ENCODE measurements around the gene APBA2. TPM values are rescaled to one million over a fixed set of nuclear protein-coding genes. Genes with fewer than 3 reads are reported as not detected.

The APBA2 gene
- total RNA-seq, 1 experiment from 2014 or later: not detected

DNA sequence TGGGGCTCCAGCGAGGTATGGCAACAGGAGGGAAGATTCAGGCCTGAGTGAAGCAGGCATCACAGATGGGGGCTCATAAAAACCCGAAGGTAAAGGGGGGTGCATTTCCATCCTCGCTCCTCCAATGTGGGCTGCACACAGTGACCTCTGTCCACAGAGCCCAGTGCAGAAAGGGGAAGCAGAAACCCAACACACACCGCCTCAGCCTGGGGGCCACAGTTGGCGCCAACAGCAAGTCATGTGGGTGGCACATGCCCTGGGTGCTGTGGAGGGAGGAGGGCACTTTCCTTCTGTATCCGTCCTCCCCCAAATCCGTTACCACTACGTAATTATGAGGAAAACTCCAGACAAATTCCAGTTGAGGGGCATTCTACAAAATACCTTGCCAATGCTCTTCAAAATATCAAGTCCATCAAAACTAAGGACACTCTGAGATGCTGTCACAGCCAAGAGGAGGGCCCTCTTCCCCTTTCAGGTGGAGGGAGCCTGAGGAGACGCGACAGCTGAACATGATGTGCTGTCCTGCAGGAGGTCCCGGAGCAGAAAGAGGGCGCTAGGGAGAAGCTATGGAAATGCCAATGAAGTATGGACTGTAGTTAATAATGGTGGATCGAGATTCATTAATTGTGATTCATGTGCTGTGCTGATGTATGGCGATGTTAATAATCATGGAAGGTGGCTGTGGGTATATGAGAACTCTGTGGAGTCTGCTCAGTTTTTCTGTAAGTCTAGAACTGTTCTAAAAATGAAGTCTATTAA, 16.4 kb downstream of the APBA2 start:
- Histone ChIP-seq H3K27ac (ENCODE audit: low read length) (no peak overlapping the region), H3K4me3 (ENCODE audit: low read length) (no peak overlapping the region), H3K79me2 (ENCODE audit: low read length) (no peaks in the 10 kb centered on the region), H4K20me1 (ENCODE audit: insufficient read depth, low read depth, low read length) (no peaks in the 10 kb centered on the region), H3K9me2 (replicated peaks; ENCODE audit: insufficient read depth, low read length) (no peaks in the 10 kb centered on the region), H3K27me3 (ENCODE audit: low read length) (no peaks in the 10 kb centered on the region), H3K36me3 (ENCODE audit: insufficient read depth, low read length) (no peaks in the 10 kb centered on the region), H3K9ac (ENCODE audit: low read length) (no peak overlapping the region), H2AFZ (ENCODE audit: low read length) (no peak overlapping the region), H3K4me1 (ENCODE audit: low read length) (no peaks in the 10 kb centered on the region), H3K9me3 (ENCODE audit: low read length) (no peaks in the 10 kb centered on the region), H3K4me2 (ENCODE audit: low read depth, low read length, poor library complexity, severe bottlenecking) (no peak overlapping the region)
- DNase-seq: no peak

DNA sequence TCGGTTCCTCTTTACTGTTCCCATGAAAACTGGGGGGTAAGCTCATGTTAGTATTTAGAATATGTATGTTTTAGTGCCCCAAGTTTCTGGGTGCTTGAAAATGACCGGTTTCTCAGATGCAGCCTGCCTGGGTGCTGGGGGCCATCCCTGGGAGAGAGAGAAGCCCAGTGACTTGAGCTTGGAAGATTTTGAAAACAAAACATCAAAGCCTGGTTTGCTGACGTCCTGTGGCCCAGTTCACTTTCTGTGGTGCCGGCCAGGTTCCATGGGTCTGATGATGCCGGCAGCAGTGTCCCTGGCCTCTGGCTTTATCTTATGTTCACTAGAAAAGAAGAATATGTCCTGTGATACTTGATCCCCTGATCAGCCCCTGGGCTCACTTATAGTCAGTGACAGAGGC, 17.1 kb downstream of the APBA2 start:
- Histone ChIP-seq H2AFZ (ENCODE audit: low read length) (no peak overlapping the region), H3K4me3 (ENCODE audit: low read length) (no peak overlapping the region), H3K4me2 (ENCODE audit: low read depth, low read length, poor library complexity, severe bottlenecking) (no peak overlapping the region), H3K27me3 (ENCODE audit: low read length) (no peaks in the 10 kb centered on the region), H3K9me3 (ENCODE audit: low read length) (no peaks in the 10 kb centered on the region), H4K20me1 (ENCODE audit: insufficient read depth, low read depth, low read length) (no peaks in the 10 kb centered on the region), H3K9ac (ENCODE audit: low read length) (no peak overlapping the region), H3K36me3 (ENCODE audit: insufficient read depth, low read length) (no peaks in the 10 kb centered on the region), H3K27ac (ENCODE audit: low read length) (no peak overlapping the region), H3K79me2 (ENCODE audit: low read length) (no peaks in the 10 kb centered on the region), H3K9me2 (replicated peaks; ENCODE audit: insufficient read depth, low read length) (no peaks in the 10 kb centered on the region), H3K4me1 (ENCODE audit: low read length) (no peaks in the 10 kb centered on the region)
- no peak for DNase-seq

DNA sequence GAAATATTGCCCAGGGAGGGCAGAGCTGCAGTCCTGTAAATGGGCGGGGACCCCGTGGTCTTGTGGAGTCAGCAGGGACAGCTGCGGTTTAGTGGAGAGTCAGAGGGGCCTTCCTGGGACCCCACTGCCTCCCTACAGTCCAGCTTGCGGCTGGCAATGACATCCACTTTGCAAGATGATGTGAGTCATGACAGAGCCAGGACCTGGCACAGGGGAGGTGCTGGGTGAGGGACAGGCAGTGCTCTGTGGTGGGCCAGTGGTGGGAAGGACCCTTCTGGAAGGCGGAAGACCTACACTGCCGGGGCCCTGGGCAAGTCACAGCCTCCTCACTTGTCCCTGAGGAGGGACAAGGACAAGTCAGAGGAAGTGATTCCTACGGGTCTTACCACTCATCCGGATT, 17.8 kb downstream of the APBA2 start:
- Histone ChIP-seq H3K79me2 (ENCODE audit: low read length) (no peaks in the 10 kb centered on the region), H3K27me3 (ENCODE audit: low read length) (no peaks in the 10 kb centered on the region), H3K4me1 (ENCODE audit: low read length) (no peaks in the 10 kb centered on the region), H3K36me3 (ENCODE audit: insufficient read depth, low read length) (no peaks in the 10 kb centered on the region), H3K9me3 (ENCODE audit: low read length) (no peaks in the 10 kb centered on the region), H3K4me2 (ENCODE audit: low read depth, low read length, poor library complexity, severe bottlenecking) (no peak overlapping the region), H4K20me1 (ENCODE audit: insufficient read depth, low read depth, low read length) (no peaks in the 10 kb centered on the region), H3K4me3 (ENCODE audit: low read length) (no peak overlapping the region), H3K27ac (ENCODE audit: low read length) (no peak overlapping the region), H3K9me2 (replicated peaks; ENCODE audit: insufficient read depth, low read length) (no peaks in the 10 kb centered on the region), H3K9ac (ENCODE audit: low read length) (no peak overlapping the region), H2AFZ (ENCODE audit: low read length) (no peak overlapping the region)
- DNase-seq: no peak

DNA sequence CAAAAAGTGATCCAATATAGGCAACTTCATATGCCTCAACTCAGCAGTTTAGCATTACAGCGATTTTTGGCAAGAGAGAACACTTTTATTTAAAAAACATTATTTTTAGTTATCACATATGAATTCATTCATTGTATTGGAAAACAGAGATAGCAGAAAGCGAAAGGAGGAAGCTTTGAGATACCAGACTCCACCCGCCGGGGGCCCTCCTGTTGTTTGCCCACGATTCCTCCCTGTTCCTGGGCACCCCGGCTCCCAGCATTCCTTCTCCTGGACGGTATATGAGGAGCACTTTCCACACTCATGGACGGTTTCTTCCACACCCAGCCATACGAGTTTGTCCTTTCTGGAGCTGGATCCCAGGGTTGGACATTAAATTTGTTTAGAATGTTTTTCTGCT, 18.2 kb downstream of the APBA2 start:
- no peaks in the 10 kb centered on the region for H3K4me1 ChIP-seq (ENCODE audit: low read length)
- H3K36me3 ChIP-seq (ENCODE audit: insufficient read depth, low read length): no peaks in the 10 kb centered on the region
- no peak for DNase-seq
- H3K9me3 ChIP-seq (ENCODE audit: low read length): no peaks in the 10 kb centered on the region
- H3K79me2 ChIP-seq (ENCODE audit: low read length): no peaks in the 10 kb centered on the region
- H4K20me1 ChIP-seq (ENCODE audit: insufficient read depth, low read depth, low read length): no peaks in the 10 kb centered on the region
- H3K9me2 ChIP-seq (replicated peaks; ENCODE audit: insufficient read depth, low read length): no peaks in the 10 kb centered on the region
- no peak overlapping the region for H3K4me3 ChIP-seq (ENCODE audit: low read length)
- H3K4me2 ChIP-seq (ENCODE audit: low read depth, low read length, poor library complexity, severe bottlenecking): no peak overlapping the region
- no peak overlapping the region for H3K9ac ChIP-seq (ENCODE audit: low read length)
- no peaks in the 10 kb centered on the region for H3K27me3 ChIP-seq (ENCODE audit: low read length)
- no peak overlapping the region for H2AFZ ChIP-seq (ENCODE audit: low read length)
- no peak overlapping the region for H3K27ac ChIP-seq (ENCODE audit: low read length)

DNA sequence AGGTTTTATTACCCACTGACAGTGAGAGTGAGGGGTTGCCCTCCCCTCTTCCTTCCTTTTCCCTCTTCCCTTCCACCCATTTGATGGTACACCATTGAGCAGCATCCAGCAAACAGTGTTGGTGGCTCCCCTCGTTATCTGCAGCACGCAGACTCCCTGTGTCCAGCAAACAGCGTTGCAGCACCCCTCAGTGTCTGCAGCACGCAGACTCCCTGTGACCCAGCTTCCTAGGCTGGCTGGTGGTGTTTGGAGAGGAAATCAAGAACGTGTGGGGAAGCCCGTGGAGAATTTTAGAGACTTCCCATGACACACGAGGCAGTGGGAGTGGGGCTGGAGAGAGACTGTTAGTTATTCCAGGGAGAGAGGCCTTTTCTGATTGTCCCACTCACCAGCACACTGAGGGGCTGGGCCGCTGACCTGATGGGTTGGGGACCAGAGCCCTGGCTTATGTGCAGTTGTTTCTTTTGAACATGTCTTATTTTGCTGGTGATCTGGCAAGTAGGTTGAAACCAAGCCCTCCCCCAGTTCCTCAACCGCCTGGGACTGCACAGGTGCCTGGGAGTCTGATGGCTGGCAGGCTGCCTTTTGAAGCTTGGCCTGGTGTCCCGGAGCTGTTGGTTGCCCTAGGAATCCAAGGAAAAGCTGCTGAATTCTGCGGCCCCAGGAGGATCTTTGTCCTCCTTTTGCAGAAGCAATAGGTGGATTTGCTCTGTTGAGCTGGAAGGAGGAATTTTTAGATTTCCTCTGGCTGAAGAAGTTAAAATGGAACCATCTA, 19.0 kb downstream of the APBA2 start:
- Histone ChIP-seq H3K9ac (ENCODE audit: low read length) (no peak overlapping the region), H3K9me3 (ENCODE audit: low read length) (no peaks in the 10 kb centered on the region), H3K27me3 (ENCODE audit: low read length) (no peaks in the 10 kb centered on the region), H3K4me2 (ENCODE audit: low read depth, low read length, poor library complexity, severe bottlenecking) (no peak overlapping the region), H3K4me3 (ENCODE audit: low read length) (no peak overlapping the region), H2AFZ (ENCODE audit: low read length) (no peak overlapping the region), H3K36me3 (ENCODE audit: insufficient read depth, low read length) (no peaks in the 10 kb centered on the region), H3K79me2 (ENCODE audit: low read length) (no peaks in the 10 kb centered on the region), H4K20me1 (ENCODE audit: insufficient read depth, low read depth, low read length) (no peaks in the 10 kb centered on the region), H3K27ac (ENCODE audit: low read length) (no peak overlapping the region), H3K9me2 (replicated peaks; ENCODE audit: insufficient read depth, low read length) (no peaks in the 10 kb centered on the region), H3K4me1 (ENCODE audit: low read length) (no peaks in the 10 kb centered on the region)
- no peak for DNase-seq

DNA sequence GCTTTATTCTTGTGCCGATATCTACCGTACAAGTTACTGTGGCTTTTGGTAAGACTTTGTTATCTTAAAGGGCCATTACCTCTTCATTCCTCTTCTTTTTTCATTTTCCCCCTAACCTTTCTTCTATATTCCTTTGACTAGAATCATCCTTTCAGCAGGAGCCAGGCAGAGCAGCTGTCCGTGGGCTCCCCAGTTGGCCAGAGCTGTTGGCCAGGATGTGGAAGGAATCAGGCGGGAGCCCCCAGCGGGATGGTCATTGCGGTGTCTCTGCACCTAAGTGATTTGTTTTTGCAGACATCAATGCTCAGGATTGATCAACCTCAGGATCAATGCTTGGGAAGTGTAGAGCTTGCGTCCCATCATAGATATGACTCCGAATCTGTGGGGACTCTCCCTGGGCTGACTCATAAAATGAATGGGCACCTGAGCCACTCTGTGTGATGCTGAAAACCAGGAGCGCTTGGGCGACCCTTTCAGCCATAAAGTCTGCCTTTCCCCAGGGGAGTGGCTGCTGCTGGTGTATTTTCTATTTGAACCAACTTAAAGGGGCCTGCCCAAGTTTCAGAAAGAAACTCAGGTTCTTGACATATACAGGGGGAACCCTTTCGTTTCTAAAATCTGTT, 21.7 kb downstream of the APBA2 start:
- Histone ChIP-seq H3K36me3 (ENCODE audit: insufficient read depth, low read length) (no peaks in the 10 kb centered on the region), H3K79me2 (ENCODE audit: low read length) (no peaks in the 10 kb centered on the region), H3K4me3 (ENCODE audit: low read length) (no peak overlapping the region), H3K27ac (ENCODE audit: low read length) (no peak overlapping the region), H3K9ac (ENCODE audit: low read length) (no peak overlapping the region), H3K4me2 (ENCODE audit: low read depth, low read length, poor library complexity, severe bottlenecking) (no peak overlapping the region), H4K20me1 (ENCODE audit: insufficient read depth, low read depth, low read length) (no peaks in the 10 kb centered on the region), H3K27me3 (ENCODE audit: low read length) (no peaks in the 10 kb centered on the region), H2AFZ (ENCODE audit: low read length) (no peak overlapping the region), H3K9me2 (replicated peaks; ENCODE audit: insufficient read depth, low read length) (no peaks in the 10 kb centered on the region), H3K9me3 (ENCODE audit: low read length) (no peaks in the 10 kb centered on the region), H3K4me1 (ENCODE audit: low read length) (no peaks in the 10 kb centered on the region)
- no peak for DNase-seq

DNA sequence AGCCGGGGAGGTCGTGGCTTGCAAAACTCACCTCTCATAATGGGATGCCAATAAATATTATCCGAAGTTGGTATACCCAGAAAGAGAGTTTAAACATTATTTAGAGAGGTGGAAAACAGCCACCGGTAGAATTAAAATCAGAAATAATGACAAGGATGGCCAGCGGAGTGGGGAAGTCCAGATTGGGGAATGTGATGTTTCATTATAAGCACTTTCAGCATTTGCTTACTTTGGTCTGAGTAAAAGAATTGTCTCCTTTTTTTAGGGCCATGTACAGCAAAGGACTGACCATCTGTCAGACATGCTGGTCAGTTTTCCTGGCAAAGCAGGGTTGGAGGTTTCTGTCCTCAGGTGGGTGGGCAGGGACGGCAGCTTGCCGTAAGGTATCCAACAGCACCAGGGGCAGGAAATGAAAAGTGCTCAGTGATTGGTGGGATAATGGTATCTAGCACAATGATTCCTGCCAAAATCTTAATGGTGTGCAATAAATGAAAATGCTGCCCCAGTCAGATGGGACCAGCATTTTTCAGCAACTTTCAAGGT, 24.3 kb downstream of the APBA2 start:
- Histone ChIP-seq H3K4me2 (ENCODE audit: low read depth, low read length, poor library complexity, severe bottlenecking) (no peak overlapping the region), H2AFZ (ENCODE audit: low read length) (no peak overlapping the region), H3K9ac (ENCODE audit: low read length) (no peak overlapping the region), H3K4me3 (ENCODE audit: low read length) (no peak overlapping the region), H3K4me1 (ENCODE audit: low read length) (no peaks in the 10 kb centered on the region), H3K36me3 (ENCODE audit: insufficient read depth, low read length) (no peaks in the 10 kb centered on the region), H3K27ac (ENCODE audit: low read length) (no peak overlapping the region), H3K9me3 (ENCODE audit: low read length) (no peaks in the 10 kb centered on the region; the same call in 1 of the 2 replicates), H4K20me1 (ENCODE audit: insufficient read depth, low read depth, low read length) (no peaks in the 10 kb centered on the region), H3K79me2 (ENCODE audit: low read length) (no peaks in the 10 kb centered on the region), H3K9me2 (replicated peaks; ENCODE audit: insufficient read depth, low read length) (no peaks in the 10 kb centered on the region), H3K27me3 (ENCODE audit: low read length) (no peaks in the 10 kb centered on the region)
- no peak for DNase-seq

DNA sequence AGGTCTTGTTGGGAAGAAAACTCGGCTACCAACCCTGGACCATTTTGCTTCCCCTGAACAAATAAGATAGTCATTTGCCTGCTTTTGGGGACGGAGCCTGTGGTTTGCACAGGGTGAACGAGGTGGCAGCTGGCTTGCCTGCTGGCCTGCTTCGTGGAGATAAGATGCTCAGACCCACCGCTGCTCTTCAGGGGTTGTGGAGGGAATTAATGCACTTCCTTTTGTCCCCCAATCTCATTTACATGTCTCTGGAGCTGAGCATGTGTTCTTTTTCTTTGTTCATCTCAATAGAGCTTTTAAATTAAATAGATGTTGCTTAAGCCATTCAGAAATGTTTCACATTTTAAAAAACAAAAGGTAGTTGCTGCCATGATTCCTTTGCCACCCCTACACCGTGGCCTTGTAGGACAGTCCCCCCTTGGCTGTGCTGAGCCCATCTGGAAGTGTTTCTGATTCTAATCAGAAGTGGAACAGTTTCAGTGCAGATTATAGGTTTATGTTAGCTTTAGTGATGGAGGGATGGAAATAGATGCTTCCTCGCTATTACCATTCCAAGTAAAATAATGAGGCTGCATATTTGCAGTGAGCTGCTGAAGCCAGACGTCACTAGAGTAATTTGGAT, 25.6 kb downstream of the APBA2 start:
- H2AFZ ChIP-seq (ENCODE audit: low read length): no peak overlapping the region
- no peaks in the 10 kb centered on the region for H3K36me3 ChIP-seq (ENCODE audit: insufficient read depth, low read length)
- no peaks in the 10 kb centered on the region for H3K9me2 ChIP-seq (replicated peaks; ENCODE audit: insufficient read depth, low read length)
- H4K20me1 ChIP-seq (ENCODE audit: insufficient read depth, low read depth, low read length): no peaks in the 10 kb centered on the region
- no peaks in the 10 kb centered on the region; the same call in 1 of the 2 replicates for H3K9me3 ChIP-seq (ENCODE audit: low read length)
- no peak overlapping the region for H3K4me2 ChIP-seq (ENCODE audit: low read depth, low read length, poor library complexity, severe bottlenecking)
- H3K79me2 ChIP-seq (ENCODE audit: low read length): no peaks in the 10 kb centered on the region
- no peak overlapping the region for H3K27ac ChIP-seq (ENCODE audit: low read length)
- H3K27me3 ChIP-seq (ENCODE audit: low read length): no peaks in the 10 kb centered on the region
- no peaks in the 10 kb centered on the region for H3K4me1 ChIP-seq (ENCODE audit: low read length)
- no peak overlapping the region for H3K9ac ChIP-seq (ENCODE audit: low read length)
- DNase-seq: no peak
- no peak overlapping the region for H3K4me3 ChIP-seq (ENCODE audit: low read length)
